GM21390 (cell line): ENCODE measurements around the gene XRRA1.
"Not testable (repeated sequence)": the region's sequence is repeated elsewhere in the genome, so short reads cannot be mapped to it uniquely, and the experiment has no call there.

Experiments
- ATAC-seq: cut with Tn5 transposase; IDR thresholded peaks from one replicate; pipeline ENCODE4 v1.9.1; 2021; ENCODE audit not compliant: unreplicated experiment

XRRA1 gene, protein sequence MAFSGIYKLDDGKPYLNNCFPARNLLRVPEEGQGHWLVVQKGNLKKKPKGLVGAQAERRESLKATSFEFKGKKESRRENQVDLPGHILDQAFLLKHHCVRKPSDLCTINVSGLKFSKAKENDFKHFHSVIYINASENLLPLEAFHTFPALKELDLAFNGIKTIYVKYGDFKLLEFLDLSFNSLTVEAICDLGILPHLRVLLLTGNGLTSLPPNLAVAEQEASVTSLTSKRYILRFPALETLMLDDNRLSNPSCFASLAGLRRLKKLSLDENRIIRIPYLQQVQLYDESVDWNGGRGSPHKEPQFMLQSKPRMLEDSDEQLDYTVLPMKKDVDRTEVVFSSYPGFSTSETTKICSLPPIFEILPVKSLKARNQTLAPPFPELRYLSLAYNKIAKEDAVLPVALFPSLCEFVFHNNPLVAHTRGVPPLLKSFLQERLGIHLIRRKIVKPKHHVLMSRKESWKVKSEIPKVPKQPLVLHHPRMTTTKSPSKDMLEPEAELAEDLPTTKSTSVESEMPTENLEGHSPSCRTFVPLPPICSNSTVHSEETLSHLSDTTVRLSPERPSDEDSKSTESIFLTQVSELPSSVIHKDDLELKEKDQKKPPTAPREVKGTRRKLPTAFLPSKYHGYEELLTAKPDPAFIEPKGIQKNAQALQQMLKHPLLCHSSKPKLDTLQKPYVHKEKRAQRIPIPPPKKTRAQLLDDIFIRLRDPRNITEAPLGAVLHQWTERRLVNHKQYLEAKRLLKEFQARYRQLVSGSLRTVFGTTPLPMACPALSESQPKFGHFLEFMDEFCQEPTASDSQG

DNA sequence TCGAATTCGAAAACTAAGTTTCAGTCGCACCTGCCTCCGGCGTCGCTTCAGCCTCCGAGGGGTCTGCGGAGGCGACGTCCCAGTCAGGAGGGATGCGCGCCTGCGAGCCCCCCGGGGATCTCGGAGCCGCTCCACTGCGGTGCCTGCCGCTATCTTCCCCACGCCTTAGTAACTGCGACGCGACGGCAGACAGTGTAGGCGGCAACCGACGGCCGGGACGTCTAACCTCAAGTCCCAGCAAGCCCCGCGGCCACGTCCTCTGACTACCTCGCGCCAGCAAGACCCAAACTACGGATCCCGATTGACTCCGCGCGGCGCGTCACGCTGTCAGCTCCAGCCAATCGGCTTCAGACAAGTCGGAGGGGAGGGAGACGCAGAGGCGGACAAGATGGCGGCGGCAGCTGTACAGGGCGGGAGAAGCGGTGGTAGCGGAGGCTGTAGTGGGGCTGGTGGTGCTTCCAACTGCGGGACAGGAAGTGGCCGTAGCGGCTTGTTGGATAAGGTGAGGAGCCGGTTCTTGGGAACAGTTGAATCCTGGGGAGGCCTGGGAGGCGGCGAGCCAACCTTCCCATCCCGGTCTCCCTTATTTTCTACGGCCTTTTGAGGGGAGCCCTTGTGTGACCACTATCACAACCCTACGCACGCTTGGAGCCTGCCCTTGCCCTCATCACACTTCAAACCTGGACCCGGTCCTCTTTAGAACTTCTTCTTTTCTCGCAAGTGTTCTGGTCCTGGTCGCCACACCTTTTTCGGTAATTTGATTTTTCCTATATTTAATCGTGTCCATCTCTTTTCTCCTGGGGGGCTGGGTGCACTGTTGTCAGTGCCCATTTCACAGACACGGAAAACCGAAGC, at the start of gene XRRA1, which contains the start of gene SPCS2:
Gene XRRA1 (minus strand): TSS at position 194 of the 855 bp plus-strand sequence. CDS start 8,213 bp downstream, outside the sequence.
Gene SPCS2 (plus strand): TSS at position 369 of the 855 bp plus-strand sequence. CDS start 20 bp downstream, at position 389.
- peak; percentile 91 for ATAC-seq

DNA sequence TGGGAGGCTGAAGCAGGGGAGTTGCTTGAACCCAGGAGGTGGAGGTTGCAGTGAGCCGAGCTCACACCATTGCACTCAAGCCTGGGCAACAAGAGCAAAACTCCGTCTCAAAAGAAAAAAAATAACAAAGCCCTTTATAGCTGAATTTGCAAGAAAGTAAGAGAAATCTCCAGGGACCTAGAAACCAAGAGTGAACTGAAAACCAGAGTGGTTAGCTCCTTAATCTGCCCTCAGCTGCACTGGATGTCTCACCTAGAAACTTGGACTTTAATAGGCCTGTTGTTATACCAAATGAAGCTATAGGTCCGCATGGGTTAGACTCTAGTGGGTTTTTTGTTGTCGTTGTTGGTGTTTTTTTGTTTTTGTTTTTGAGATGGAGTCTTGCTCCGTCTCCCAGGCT, 44.0 kb upstream of the XRRA1 start:
- ATAC-seq, result no peak

DNA sequence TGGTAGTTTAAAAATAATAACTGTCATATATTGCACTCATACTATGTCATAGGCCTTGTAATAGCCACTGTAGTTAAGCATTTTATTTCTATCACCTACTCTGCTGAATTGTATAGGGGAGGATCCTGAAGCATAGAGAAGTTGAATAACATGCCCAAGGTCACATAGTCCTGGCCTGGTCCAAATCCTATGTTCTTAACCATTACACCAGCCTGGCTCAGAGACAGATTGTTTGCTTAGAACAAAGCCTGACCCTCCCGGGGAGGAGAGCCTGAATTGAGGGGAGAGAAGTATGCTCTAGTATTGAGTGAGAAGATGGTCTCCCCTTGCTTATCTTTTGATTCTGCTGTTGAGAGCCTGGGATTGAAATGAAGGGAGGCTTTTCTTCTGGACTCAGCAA, 42.0 kb upstream of the XRRA1 start:
- ATAC-seq, result no peak

DNA sequence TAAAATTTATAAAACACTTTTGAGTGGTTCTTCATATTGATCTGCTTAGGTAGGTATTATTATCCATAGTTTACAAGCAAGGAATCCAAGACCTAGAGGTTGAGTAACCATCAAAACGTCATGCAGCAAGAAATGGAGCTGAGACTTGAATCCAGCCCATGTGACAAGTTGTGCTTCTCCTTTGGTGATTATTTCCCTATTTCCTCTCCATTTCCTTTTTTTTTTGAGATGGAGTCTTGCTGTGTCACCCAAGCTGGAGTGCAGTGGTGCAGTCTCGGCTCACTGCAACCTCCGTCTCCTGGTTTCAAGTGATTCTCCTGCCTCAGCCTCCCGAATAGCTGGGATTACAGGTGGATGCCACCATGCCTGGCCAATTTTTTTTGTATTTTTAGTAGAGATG, 41.3 kb upstream of the XRRA1 start:
- not testable (repeated sequence) for ATAC-seq

DNA sequence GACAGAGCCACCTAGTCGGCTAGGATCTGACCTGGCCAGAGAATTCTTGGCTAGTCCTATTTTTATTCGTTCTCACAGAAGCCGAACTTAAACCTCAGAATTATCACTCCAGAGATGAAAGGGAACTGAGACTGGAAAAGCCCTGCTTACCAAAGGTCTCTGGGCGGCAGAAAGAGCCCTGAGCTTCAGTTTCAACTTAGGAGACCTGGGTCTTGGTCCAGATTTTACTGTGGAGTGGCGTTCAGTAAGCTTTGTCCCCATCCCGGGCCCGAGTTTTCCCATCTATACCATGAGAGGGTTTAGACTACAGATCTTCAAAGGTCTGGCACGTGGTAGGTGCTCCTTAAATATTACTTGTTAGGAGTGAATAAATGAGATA, 40.4 kb upstream of the XRRA1 start:
- ATAC-seq, result no peak

DNA sequence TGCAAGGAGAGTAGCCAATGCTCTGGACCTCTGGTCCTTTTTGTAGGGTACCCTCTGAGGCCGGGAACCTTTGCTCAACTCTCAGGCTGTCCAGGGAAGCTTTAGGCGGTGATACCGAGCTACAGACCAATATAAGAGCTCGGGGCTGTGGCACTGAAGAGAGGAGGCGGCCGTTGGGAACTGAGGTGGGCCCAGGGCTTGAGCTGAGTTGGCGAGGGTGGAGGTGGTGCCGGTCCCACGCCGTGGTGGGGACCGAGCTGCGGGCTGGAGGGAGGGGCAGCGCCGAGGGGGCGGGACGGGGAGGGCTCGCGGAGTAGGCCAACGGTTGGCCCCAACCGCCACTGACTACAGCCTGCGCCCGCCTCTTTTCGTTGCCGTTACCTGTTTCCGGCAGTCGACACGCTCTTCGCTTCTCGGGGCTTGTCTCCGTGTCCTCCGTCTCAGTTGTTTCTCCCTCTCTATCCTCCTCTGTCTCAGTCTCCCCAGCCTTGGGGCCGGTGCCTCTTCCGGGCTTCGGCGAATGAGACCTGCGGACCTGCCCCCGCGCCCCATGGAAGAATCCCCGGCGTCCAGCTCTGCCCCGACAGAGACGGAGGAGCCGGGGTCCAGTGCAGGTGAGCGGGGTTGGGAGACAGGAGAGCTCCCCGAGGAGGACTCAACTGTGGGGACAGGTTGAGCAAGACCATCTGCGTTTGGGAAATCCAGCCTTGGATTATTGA, 39.8 kb upstream of the XRRA1 start, which contains the start of gene NEU3:
Gene NEU3 (plus strand): TSS at position 393 of the 719 bp plus-strand sequence. CDS start 128 bp downstream, at position 521.
- ATAC-seq, result peak; percentile 85

DNA sequence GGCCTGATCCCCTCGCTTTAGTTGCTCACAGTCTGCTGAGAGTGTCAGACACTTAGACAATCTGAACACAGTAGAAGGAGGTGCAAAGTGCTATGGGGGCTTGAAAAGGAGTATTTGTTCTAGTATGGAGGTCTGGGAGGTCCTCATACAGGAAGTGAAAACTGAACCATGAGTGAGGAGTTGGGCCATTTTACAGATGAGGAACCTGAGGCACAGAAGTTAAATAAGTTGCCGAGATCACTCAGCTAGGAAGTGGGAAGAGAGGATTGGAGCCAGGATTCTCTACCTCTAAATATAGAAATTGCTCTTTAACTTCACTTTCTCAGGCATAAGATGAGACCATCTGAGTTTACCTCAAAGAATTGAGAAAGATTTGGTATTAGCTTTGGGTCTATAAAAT, 35.8 kb upstream of the XRRA1 start:
- ATAC-seq, result no peak

DNA sequence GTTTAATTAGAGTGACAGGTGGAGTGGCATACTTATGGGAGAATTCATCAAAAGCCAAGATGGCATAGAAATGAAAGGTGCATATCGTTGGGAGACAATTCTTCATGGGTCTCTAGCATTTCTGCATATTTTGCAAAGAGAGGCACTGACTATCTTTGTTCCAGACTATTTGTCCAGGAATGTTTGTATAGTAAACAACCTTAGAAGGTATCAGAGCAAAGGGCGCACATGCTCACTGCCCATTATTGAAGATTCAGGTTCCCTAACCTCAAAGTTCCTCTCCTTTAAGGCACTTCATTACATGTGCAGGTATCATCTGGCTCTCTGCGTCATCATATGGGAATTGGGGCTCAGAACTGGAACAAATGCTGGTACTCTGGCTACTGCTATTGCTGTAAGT, 35.2 kb upstream of the XRRA1 start:
- ATAC-seq, result no peak

DNA sequence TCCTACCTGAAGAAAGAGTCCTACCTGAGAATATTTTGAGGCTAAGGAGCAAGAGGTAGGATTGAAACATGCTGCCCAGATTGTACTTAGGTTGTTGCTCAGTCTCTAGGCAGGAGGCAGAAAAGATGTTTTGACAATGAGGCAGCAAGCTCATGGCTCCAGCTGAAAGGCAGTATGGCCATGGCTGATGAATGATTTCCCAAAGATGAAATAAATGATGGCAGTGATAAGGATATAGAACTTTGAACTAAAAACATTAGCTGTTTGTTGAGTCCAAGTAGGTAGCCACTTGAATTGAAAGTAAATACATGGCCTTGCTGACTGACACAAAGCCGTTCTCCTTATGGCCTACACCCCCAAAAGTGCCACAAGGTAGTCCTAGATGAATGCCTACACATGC, 33.0 kb upstream of the XRRA1 start:
- ATAC-seq, result no peak

DNA sequence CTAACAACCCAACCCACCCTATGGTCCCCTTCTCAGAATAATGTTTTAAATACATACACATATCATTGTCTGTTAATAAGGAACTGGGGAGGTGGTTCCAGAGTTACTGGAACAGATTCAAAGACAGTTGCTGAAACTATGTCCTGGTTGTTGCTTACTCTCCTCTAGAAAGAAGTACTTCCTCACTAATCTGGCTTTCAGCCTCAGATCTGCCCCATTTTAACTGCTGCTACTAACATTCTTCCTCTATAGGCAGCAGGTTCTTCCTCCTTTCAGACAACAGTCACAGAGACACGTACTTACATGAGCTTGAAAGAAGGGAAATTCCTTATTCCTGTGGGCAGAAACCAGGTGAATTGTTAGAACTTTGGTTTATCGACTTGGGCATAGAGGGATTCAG, 31.7 kb upstream of the XRRA1 start:
- ATAC-seq, result no peak

DNA sequence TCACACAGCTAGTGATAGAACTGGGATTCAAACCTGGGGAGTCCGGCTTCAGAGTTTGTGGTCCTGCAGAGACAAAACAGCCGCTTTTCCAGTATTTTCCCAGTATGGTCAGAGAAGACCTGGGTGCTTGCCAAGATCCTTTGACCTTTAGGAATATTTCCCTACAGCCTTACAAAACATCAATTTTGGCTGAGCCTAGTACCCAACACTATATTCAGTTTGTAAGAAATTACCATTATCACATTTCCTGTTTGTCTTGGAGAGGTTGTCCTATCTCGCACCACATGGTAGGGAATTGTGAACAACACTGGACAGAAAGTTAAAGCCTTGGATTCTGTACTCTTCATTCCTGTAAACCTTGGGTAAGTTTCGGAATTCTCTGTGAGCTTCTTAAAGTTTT, 29.1 kb upstream of the XRRA1 start:
- no peak for ATAC-seq

DNA sequence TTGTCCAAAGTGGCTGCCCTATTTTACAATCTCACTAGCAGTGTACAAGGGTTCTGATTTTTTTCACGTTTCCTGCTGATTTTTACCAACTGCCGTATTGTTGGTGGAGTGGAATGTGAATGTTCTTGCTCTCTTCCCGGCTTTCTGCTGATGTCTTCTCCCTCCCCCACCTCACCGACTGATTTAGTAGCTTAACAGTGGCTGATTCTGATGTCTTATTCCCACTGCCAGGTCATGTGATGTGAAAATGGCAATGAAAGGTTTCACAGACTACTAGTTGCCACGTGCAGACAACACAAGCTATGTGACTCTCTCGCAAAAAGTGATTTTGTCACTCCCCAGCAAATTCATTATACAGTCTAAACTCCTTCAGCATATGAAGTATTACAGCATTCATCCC, 22.5 kb upstream of the XRRA1 start:
- no peak for ATAC-seq

DNA sequence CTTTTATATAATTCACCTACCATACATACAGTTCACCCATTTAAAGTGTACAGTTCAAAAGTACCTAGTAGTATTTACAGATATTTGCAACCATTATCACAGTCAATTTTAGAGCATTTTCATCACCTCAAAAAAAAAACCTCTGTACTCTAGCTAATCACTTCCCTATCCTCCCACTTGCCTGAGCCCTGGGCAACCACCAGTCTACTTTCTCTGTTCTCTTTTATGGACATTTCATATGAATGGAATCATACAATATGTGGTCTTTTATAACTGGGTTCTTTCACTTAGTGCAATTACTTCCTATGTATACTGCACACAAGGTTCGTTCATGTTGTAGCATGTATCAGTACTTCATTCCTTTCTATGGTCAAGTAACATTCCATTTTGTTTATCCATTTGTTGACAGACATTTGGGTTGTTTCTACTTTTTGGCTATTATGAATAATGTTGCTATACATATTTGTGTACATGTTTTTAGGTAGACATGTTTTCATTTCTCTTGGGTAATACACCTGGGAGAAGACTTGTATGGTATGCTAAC, 22.0 kb upstream of the XRRA1 start:
- ATAC-seq, result no peak

DNA sequence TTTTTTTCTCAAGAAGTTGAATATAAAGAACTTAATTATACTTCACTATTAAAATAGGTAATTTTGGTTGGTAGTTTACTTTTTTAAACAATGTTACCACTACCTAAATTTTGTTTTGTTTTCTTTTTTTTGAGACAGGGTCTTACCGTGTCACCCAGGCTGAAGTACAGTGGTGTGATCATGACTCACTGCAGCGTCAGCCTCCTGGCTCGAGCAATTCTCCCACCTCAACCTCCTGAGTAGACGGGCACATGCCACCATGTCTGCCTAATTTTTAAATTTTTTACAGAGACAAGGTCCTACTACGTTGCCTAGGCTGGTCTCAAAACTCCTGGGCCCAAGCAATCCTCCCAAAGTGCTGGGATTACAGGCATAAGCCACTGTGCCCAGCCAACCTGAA, 17.8 kb upstream of the XRRA1 start:
- no peak for ATAC-seq

DNA sequence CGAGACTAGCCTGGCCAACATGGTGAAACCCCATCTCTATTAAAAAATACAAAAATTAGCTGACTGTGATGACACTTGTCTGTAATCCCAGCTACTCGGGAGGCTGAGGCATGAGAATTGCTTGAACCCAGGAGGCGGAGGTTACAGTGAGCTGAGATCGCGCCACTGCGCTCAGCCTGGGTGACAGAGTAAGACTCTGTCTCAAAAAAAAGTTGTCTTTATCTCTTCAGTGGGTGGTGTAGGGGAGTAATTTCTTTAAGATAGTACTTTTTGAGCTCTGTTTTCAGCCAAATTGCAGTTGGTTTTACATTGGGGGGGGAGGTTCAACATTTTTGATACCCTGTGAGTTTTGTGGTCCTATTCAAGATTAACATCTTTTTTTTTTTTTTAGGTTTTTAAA, 11.2 kb upstream of the XRRA1 start:
- ATAC-seq, result not testable (repeated sequence)

DNA sequence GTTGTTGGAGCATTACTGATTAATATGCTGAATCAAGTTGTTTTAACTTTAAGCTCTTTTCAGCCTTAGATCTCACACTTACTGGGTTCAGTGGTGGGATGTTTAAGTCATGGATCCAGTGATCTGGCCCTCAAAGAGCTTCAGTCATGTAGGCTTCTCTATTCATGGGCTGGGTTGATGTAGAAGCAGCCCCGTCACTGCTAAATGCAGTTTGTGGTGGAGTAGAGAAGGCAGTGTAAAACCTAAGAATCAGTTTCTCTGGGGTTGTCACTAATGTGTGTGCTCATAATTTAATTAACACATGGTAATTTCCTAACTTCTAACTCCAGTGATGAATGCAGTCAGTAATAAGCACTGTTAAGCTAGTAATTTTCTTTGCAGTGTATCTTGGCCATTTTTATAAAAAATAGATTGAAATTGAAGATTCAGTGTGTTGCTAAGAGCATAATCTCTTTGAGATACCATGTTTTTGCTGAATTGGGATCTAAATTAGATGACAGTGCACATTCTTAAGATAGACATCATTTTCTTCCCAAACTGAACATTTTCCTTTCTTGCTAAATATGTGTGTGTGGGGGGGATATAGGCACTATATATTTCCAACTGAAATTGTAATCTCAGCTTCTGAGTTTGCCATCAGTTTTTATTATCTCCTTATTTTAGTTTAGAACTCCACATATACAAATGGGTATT, 9.2 kb upstream of the XRRA1 start:
- no peak for ATAC-seq

DNA sequence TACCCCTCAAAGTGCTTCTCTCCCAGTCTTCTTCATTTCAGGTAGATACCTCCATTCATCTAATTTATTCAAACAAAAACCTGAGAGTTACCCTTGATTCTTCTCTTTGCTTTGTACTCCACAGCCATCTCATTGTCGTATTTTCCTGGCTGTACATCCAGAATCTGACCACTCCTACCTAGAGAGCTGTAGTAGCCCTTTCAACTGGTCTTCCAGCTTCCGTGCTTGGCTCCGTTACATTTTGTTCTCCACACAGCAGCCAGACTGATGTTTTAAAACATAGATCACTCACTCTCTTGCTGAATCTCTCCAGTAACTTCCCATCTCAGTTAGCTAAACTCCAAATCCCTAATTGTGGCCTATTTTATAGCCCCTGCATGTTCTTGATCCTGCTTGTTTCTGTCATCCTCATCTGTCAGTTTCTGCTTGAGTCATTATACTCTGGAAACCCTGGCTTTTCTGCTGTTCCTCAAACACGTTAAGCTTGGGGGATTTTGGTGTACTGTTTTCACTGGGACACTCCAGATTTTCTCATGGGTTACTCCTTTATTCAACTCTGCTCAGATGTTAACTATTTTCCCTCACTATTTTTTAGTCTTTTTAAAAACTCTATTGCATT, 7.6 kb upstream of the XRRA1 start:
- no peak for ATAC-seq

DNA sequence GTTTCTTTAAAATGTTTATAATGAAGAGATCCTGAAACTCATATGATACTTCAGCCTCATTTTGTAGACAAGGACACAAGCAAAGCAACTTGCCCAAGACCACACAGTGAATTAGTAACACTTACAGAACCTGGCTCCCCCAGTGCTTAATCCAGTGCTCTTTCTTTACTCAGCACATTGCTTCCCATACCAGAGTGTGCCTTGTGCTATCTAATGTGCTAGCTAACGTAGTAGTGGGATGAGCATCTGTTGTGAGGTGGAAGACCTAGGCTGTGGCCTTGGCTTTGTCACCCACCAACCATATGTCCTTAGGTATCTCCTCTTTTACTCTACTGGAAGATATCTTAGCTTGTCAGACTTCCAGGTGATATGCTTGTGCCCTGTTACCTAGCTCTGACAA, 5.3 kb upstream of the XRRA1 start:
- no peak for ATAC-seq

DNA sequence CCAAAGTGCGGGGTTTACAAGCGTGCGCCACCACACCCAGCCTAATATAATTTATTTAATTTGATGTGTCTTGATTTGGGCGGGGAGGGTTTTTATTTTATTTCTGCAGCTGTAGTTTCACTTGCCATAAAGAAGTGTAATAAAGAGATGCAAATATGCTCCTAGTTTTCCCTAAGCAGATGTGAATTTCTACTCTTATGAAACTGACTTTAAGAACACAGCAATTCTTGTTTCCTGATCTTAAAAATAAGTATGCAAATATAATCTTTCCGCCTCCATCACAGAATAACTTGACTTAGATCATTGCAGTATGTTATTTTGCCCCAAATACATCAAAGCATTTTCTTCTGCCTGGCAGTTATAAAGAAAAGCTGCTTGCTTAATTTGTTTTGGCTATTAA, 4.6 kb upstream of the XRRA1 start:
- ATAC-seq, result no peak
